A549 (cell line): ENCODE measurements around the gene JAZF1. TPM values are rescaled to one million over a fixed set of nuclear protein-coding genes. Genes with fewer than 3 reads are reported as not detected.
A peak's percentile ranks its signal among the peaks of the same experiment; 100 is the strongest.

Experiments used
- ATAC-seq, 2 experiments: fragments of 200-7000 bp in 1 of 2; fragments of >200 bp in 1 of 2; cut with Nextera tagmentation in 1 of 2; cut with Tn5 transposase in 1 of 2; 3 replicates each; pipeline versions ENCODE4 v1.8.0 to v1.9.1; 2018 to 2020; ENCODE audit warnings: mild to moderate bottlenecking in 1 of 2, moderate library complexity in 1 of 2
- CTCF ChIA-PET: fragments of 300-600 bp; sonication (Branson Sonifier 250); formaldehyde crosslinking; extraction: SDS; loops from one replicate; lab custom pipeline; 2021; ENCODE audit warnings: antibody characterized with exemption, inconsistent platforms; lab: Yijun Ruan, JAX
- POLR2A ChIA-PET: fragments of 350-600 bp; formaldehyde crosslinking; extraction: SDS; loops from one replicate; lab custom pipeline; 2021; ENCODE audit warnings: antibody characterized with exemption, inconsistent platforms; lab: Yijun Ruan, JAX
- DNase-seq, 2 experiments: peaks; one replicate each; pipeline versions ENCODE4 v3.0.0 to v3.0.0-alpha.2; 2011 to 2016; ENCODE audit warnings: low read depth in 1 of 2, low spot score in 1 of 2
- FAIRE-seq: peaks from 2 replicates; lab custom pipeline; 2011; peaks lifted over from hg19 to GRCh38; lab: Jason Lieb, UNC
- H3K27ac ChIP-seq, 2 experiments: fragments of >200 bp; sonication (Bioruptor Twin); formaldehyde crosslinking; 3 replicates each; pipeline ENCODE4 v1.5.1; 2016 to 2017
- H3K4me1 ChIP-seq: fragments of >200 bp; sonication (Bioruptor Twin); formaldehyde crosslinking; 3 replicates; pipeline ENCODE4 v1.6.1; 2016
- H3K4me2 ChIP-seq: fragments of >200 bp; sonication (Bioruptor Twin); formaldehyde crosslinking; 3 replicates; pipeline ENCODE4 v1.6.1; 2016
- H3K4me3 ChIP-seq: fragments of >200 bp; sonication (Bioruptor Twin); formaldehyde crosslinking; 3 replicates; pipeline ENCODE4 v1.5.1; 2016
- H3K9me3 ChIP-seq: fragments of >200 bp; sonication (Bioruptor Twin); formaldehyde crosslinking; 3 replicates; pipeline ENCODE4 v1.6.1; 2016
- CEBPB ChIP-seq, 2 experiments: fragments of >200 bp in 1 of 2; sonication (Bioruptor Twin) in 1 of 2; formaldehyde crosslinking in 1 of 2; IDR thresholded peaks; 2 replicates each; pipeline ENCODE4 v1.6.1; 2012 to 2016
- CHD4 ChIP-seq: fragments of 200-600 bp; sonication (generic); IDR thresholded peaks from 2 replicates; pipeline ENCODE4 v1.6.1; 2016; ENCODE audit warnings: antibody characterized with exemption, mild to moderate bottlenecking, borderline replicate concordance
- CTCF ChIP-seq: fragments of >200 bp; sonication (Bioruptor Twin); formaldehyde crosslinking; IDR thresholded peaks from 3 replicates; pipeline ENCODE4 v1.5.1; 2016
- EHF ChIP-seq: fragments of 250-450 bp; sonication (Bioruptor Pico); IDR thresholded peaks from 2 replicates; pipeline ENCODE4 v1.5.0; 2020; ENCODE audit warnings: mild to moderate bottlenecking
- ELK1 ChIP-seq: fragments of 150-350 bp; IDR thresholded peaks from 2 replicates; pipeline ENCODE4 v1.6.1; 2014; ENCODE audit warnings: low read depth, mild to moderate bottlenecking, low read length
- EP300 ChIP-seq, 2 experiments: fragments of >200 bp; sonication (Bioruptor Twin); formaldehyde crosslinking; IDR thresholded peaks; 2 replicates in 1 of 2; 3 replicates in 1 of 2; pipeline ENCODE4 v1.6.1; 2016 to 2017
- ESRRA ChIP-seq: fragments of 150-350 bp; IDR thresholded peaks from 2 replicates; pipeline ENCODE4 v1.6.1; 2014; ENCODE audit warnings: mild to moderate bottlenecking, low read length, borderline replicate concordance
- FOSB ChIP-seq: fragments of 250-450 bp; sonication (Bioruptor Pico); IDR thresholded peaks from 2 replicates; pipeline ENCODE4 v1.5.0; 2020; ENCODE audit warnings: mild to moderate bottlenecking, moderate library complexity
- FOXS1 ChIP-seq: fragments of 250-450 bp; sonication (Bioruptor Pico); IDR thresholded peaks from 2 replicates; pipeline ENCODE4 v1.5.0; 2020; ENCODE audit warnings: mild to moderate bottlenecking, moderate library complexity
- GATA3 ChIP-seq: IDR thresholded peaks from 2 replicates; pipeline ENCODE4 v1.6.1; 2012; ENCODE audit warnings: borderline replicate concordance
- HEYL ChIP-seq: fragments of 250-450 bp; sonication (Bioruptor Pico); IDR thresholded peaks from 2 replicates; pipeline ENCODE4 v1.8.0; 2021; ENCODE audit warnings: mild to moderate bottlenecking, moderate library complexity
- MAFK ChIP-seq: fragments of 450-650 bp; IDR thresholded peaks from 2 replicates; pipeline ENCODE4 v1.6.1; 2014; ENCODE audit not compliant: partially characterized antibody
- PHF8 ChIP-seq: fragments of 200-600 bp; sonication (generic); IDR thresholded peaks from 2 replicates; pipeline ENCODE4 v1.6.1; 2016; ENCODE audit warnings: low read depth, mild to moderate bottlenecking, antibody characterized with exemption, moderate library complexity, borderline replicate concordance
- RAD21 ChIP-seq, 2 experiments: fragments of >200 bp in 1 of 2; sonication (Bioruptor Twin) in 1 of 2; formaldehyde crosslinking in 1 of 2; IDR thresholded peaks in 1 of 2; conservative IDR thresholded peaks in 1 of 2; 2 replicates in 1 of 2; 3 replicates in 1 of 2; pipeline ENCODE4 v1.6.1; 2012 to 2018; ENCODE audit warnings: inconsistent platforms in 1 of 2
- SREBF2 ChIP-seq: fragments of 450-650 bp; IDR thresholded peaks from 2 replicates; pipeline ENCODE4 v1.6.1; 2014; ENCODE audit warnings: mild to moderate bottlenecking, moderate library complexity
- ZFP36 ChIP-seq: fragments of 450-650 bp; IDR thresholded peaks from 2 replicates; pipeline ENCODE4 v1.6.1; 2014; ENCODE audit warnings: borderline replicate concordance; ENCODE audit not compliant: partially characterized antibody
- ZNF302 ChIP-seq: fragments of 250-450 bp; sonication (Bioruptor Pico); IDR thresholded peaks from 2 replicates; pipeline ENCODE4 v1.9.0; 2021; ENCODE audit warnings: inconsistent platforms, mild to moderate bottlenecking, moderate library complexity
- WGBS: methylation state at CpG from one replicate; pipeline ENCODE4 v1.1.6; 2017; ENCODE audit errors: missing lambda C conversion rate; 5-methylcytosine and 5-hydroxymethylcytosine counted together
- polyA plus RNA-seq, 4 experiments: library from polyadenylated mRNA; depleted of rRNA in 3 of 4; stranded (reverse); fragments of >200 nt; fragmentation: RNase III in 1 of 4; extraction: RNeasy Plus Mini Kit Qiagen cat#74134 plus additional on column Dnase treatment in 1 of 4; gene quantifications; 2 replicates in 3 of 4; 3 replicates in 1 of 4; pipeline ENCODE4 v1.2.3, GENCODE V29; 2011 to 2017
- TF ChIP-seq, protein P1 (sequence below): fragments of 250-450 bp; sonication (Bioruptor Pico); IDR thresholded peaks from 2 replicates; pipeline ENCODE4 v1.5.0; 2020; ENCODE audit warnings: low read depth, mild to moderate bottlenecking, moderate library complexity

The JAZF1 gene
- polyA plus RNA-seq, 2 of the 4 experiments (the other 2 are of a cell fraction): 1.9 to 2.8 TPM

GRCh38 chr7:27908534-27909165 lies 271.9 kb downstream of the JAZF1 start:
- Histone ChIP-seq H3K27ac (no peak overlapping the region), H3K4me3 (no peak overlapping the region), H3K4me2 (no peak overlapping the region), H3K9me3 (no peaks in the 10 kb centered on the region), H3K4me1 (no peaks in the 10 kb centered on the region)
- ChIA-PET CTCF (interaction anchor here (1.1 to 2.6 kb wide), 4 partner anchors 11 to 19 kb away, joined by 3 to 14 read pairs (median 3); no protein-coding TSS in a partner anchor), POLR2A (no interaction called here)
- no peak for FAIRE-seq
- no peak for TF ChIP-seq FOXS1 (CRISPR knock-in tag)
- TF ChIP-seq, protein P1, sequence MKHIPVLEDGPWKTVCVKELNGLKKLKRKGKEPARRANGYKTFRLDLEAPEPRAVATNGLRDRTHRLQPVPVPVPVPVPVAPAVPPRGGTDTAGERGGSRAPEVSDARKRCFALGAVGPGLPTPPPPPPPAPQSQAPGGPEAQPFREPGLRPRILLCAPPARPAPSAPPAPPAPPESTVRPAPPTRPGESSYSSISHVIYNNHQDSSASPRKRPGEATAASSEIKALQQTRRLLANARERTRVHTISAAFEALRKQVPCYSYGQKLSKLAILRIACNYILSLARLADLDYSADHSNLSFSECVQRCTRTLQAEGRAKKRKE (CRISPR knock-in tag): no peak
- no peak for TF ChIP-seq CHD4
- TF ChIP-seq CTCF: no peak
- TF ChIP-seq ELK1: no peak
- no peak for TF ChIP-seq SREBF2
- TF ChIP-seq PHF8: no peak
- no peak for ATAC-seq
- no peak for DNase-seq
- 78% methylated on average over 4 of the region's 4 CpGs for WGBS

GRCh38 chr7:27906385-27907091 lies 274.1 kb downstream of the JAZF1 start:
- 88% methylated on average over 4 of the region's 4 CpGs for WGBS
- ATAC-seq (no peak), DNase-seq (no peak), FAIRE-seq (no peak)
- Histone ChIP-seq H3K27ac (no peak overlapping the region), H3K4me3 (no peak overlapping the region), H3K4me2 (no peak overlapping the region), H3K9me3 (no peaks in the 10 kb centered on the region), H3K4me1 (no peaks in the 10 kb centered on the region)
- ChIA-PET POLR2A (no interaction called here), CTCF (interaction anchor here (1.1 to 2.6 kb wide), 3 partner anchors 13 to 697 kb away, joined by 3 to 14 read pairs (median 5); no protein-coding TSS in a partner anchor)
- no peak for TF ChIP-seq EP300 (IDR thresholded peaks at IDR 0.05)
- peak; percentile 62 for TF ChIP-seq MAFK

- FAIRE-seq (no peak), DNase-seq (no peak), ATAC-seq (no peak)
- WGBS: 47% methylated on average over 4 of the region's 4 CpGs
- CTCF ChIA-PET: interaction anchor here (1.4 to 2.8 kb wide), 2 partner anchors 14 to 114 kb away, joined by 5 to 13 read pairs; no protein-coding TSS in a partner anchor
- no peak overlapping the region for H3K4me3 ChIP-seq
- H3K4me2 ChIP-seq: no peak overlapping the region
- POLR2A ChIA-PET: no interaction called here
- no peaks in the 10 kb centered on the region for H3K4me1 ChIP-seq
- TF ChIP-seq EHF (CRISPR knock-in tag): no peak
- no peak for TF ChIP-seq FOSB (CRISPR knock-in tag)
- no peak for TF ChIP-seq RAD21 (conservative IDR thresholded peaks at IDR 0.05 in 1 of 2, IDR thresholded peaks at IDR 0.05 in 1 of 2)
- no peak for TF ChIP-seq ZFP36
- TF ChIP-seq HEYL: no peak
- no peak for TF ChIP-seq CEBPB (IDR thresholded peaks at IDR 0.05)
- TF ChIP-seq ESRRA: no peak
- no peak for TF ChIP-seq GATA3
- TF ChIP-seq ZNF302: no peak
- H3K27ac ChIP-seq: no peak overlapping the region
- no peaks in the 10 kb centered on the region for H3K9me3 ChIP-seq
These were observed 274.6 kb downstream of the JAZF1 start for GRCh38 chr7:27905951-27906350.
